ENCODE data around the gene TSPAN19.

DNA sequence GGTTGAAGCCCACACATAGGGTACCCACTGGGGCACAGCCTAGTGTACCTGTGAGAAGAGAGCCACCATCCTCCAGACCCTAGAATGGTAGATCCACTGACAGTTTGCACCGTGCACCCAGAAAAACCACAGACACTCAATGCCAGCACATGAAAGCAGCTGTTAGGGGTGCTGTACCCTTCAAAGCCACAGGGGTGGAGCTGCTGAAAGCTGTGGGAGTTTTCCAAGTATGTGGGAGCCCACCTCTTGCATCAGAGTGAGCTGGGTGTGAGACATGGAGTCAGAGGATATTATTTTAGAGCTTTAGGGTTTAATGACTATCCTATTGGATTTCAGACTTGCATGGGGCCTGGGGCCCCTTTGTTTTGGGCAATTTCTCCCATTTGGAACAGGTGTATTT is 30.5 kb downstream of the TSPAN19 start:
- TF ChIP-seq ZFP3 (CRISPR knock-in tag; IDR thresholded peaks at IDR 0.05) (no peak), ZNF8 (CRISPR knock-in tag; IDR thresholded peaks at IDR 0.05) (no peak)
- TF ChIP-seq, protein P1, sequence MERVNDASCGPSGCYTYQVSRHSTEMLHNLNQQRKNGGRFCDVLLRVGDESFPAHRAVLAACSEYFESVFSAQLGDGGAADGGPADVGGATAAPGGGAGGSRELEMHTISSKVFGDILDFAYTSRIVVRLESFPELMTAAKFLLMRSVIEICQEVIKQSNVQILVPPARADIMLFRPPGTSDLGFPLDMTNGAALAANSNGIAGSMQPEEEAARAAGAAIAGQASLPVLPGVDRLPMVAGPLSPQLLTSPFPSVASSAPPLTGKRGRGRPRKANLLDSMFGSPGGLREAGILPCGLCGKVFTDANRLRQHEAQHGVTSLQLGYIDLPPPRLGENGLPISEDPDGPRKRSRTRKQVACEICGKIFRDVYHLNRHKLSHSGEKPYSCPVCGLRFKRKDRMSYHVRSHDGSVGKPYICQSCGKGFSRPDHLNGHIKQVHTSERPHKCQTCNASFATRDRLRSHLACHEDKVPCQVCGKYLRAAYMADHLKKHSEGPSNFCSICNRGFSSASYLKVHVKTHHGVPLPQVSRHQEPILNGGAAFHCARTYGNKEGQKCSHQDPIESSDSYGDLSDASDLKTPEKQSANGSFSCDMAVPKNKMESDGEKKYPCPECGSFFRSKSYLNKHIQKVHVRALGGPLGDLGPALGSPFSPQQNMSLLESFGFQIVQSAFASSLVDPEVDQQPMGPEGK (CRISPR knock-in tag; IDR thresholded peaks at IDR 0.05; ENCODE audit: borderline replicate concordance): no peak
- TF ChIP-seq, protein P2, sequence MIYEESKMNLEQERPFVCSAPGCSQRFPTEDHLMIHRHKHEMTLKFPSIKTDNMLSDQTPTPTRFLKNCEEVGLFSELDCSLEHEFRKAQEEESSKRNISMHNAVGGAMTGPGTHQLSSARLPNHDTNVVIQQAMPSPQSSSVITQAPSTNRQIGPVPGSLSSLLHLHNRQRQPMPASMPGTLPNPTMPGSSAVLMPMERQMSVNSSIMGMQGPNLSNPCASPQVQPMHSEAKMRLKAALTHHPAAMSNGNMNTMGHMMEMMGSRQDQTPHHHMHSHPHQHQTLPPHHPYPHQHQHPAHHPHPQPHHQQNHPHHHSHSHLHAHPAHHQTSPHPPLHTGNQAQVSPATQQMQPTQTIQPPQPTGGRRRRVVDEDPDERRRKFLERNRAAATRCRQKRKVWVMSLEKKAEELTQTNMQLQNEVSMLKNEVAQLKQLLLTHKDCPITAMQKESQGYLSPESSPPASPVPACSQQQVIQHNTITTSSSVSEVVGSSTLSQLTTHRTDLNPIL (CRISPR knock-in tag; IDR thresholded peaks at IDR 0.05; ENCODE audit: low read depth): no peak

All from SK-N-SH treated with all-trans-retinoic acid at 6 μM for 48 hours (cell line).